ENCODE data around the gene PCARE. TPM values are rescaled to one million over a fixed set of nuclear protein-coding genes. Genes with fewer than 3 reads are reported as not detected.

PCARE gene
- polyA plus RNA-seq, 1 donor from 2014 or later = not detected

GRCh38 chr2:29105375-29105774 is 31.1 kb upstream of the PCARE start:
- Histone ChIP-seq H3K4me3 (ENCODE audit: low read length) (no peak overlapping the region), H3F3A (ENCODE audit: insufficient read depth, low read length, poor library complexity, severe bottlenecking) (no peaks in the 10 kb centered on the region), H3K9ac (ENCODE audit: low read length) (no peak overlapping the region), H3K27me3 (ENCODE audit: insufficient read depth, low read depth, low read length) (no peaks in the 10 kb centered on the region), H2AFZ (ENCODE audit: low read depth, low read length) (no peak overlapping the region), H3K79me2 (replicated peaks; ENCODE audit: insufficient read depth, low read length) (no peaks in the 10 kb centered on the region), H4K20me1 (ENCODE audit: insufficient read depth) (no peaks in the 10 kb centered on the region), H3K9me2 (ENCODE audit: insufficient read depth, low read length) (no peaks in the 10 kb centered on the region), H3K4me2 (ENCODE audit: low read length) (no peak overlapping the region), H3K9me3 (ENCODE audit: low read length) (no peaks in the 10 kb centered on the region), H3K27ac (ENCODE audit: low read length) (no peak overlapping the region), H3K36me3 (ENCODE audit: insufficient read depth, low read length) (no peaks in the 10 kb centered on the region)
- TF ChIP-seq SMC3 (conservative IDR thresholded peaks at IDR 0.05; ENCODE audit: poor library complexity) = no peak
- no peak for TF ChIP-seq POLR2AphosphoS5 (IDR thresholded peaks at IDR 0.05)
- no peak for TF ChIP-seq RAD21 (conservative IDR thresholded peaks at IDR 0.05)
- no peak for TF ChIP-seq EP300 (conservative IDR thresholded peaks at IDR 0.05; ENCODE audit: poor library complexity, severe bottlenecking)
- TF ChIP-seq REST (IDR thresholded peaks at IDR 0.05; ENCODE audit: borderline replicate concordance) = no peak
- TF ChIP-seq TAF1 (IDR thresholded peaks at IDR 0.05; ENCODE audit: low read depth) = no peak
- TF ChIP-seq MXI1 (conservative IDR thresholded peaks at IDR 0.05; ENCODE audit: poor library complexity, severe bottlenecking) = no peak

GRCh38 chr2:29104688-29105087 is 30.4 kb upstream of the PCARE start:
- H3K79me2 ChIP-seq (replicated peaks; ENCODE audit: insufficient read depth, low read length) = no peaks in the 10 kb centered on the region
- TF ChIP-seq CTCF (IDR thresholded peaks at IDR 0.05; ENCODE audit: poor library complexity, severe bottlenecking) (no peak), EP300 (conservative IDR thresholded peaks at IDR 0.05; ENCODE audit: poor library complexity, severe bottlenecking) (no peak), MXI1 (conservative IDR thresholded peaks at IDR 0.05; ENCODE audit: poor library complexity, severe bottlenecking) (no peak), SMC3 (conservative IDR thresholded peaks at IDR 0.05; ENCODE audit: poor library complexity) (no peak), TAF1 (IDR thresholded peaks at IDR 0.05; ENCODE audit: low read depth) (no peak), RAD21 (conservative IDR thresholded peaks at IDR 0.05) (no peak), POLR2AphosphoS5 (IDR thresholded peaks at IDR 0.05) (no peak), EZH2 (IDR thresholded peaks at IDR 0.05; ENCODE audit: borderline replicate concordance, insufficient read depth, low read length, poor library complexity, severe bottlenecking) (no peak), REST (IDR thresholded peaks at IDR 0.05; ENCODE audit: borderline replicate concordance) (no peak)
- H3F3A ChIP-seq (ENCODE audit: insufficient read depth, low read length, poor library complexity, severe bottlenecking) = no peaks in the 10 kb centered on the region
- no peak overlapping the region for H3K9ac ChIP-seq (ENCODE audit: low read length)
- H4K20me1 ChIP-seq (ENCODE audit: insufficient read depth) = no peaks in the 10 kb centered on the region
- H3K36me3 ChIP-seq (ENCODE audit: insufficient read depth, low read length) = no peaks in the 10 kb centered on the region
- no peak overlapping the region for H2AFZ ChIP-seq (ENCODE audit: low read depth, low read length)
- H3K27ac ChIP-seq (ENCODE audit: low read length) = no peak overlapping the region
- H3K9me3 ChIP-seq (ENCODE audit: low read length) = no peaks in the 10 kb centered on the region
- no peaks in the 10 kb centered on the region for H3K27me3 ChIP-seq (ENCODE audit: insufficient read depth, low read depth, low read length)
- no peak overlapping the region for H3K4me2 ChIP-seq (ENCODE audit: low read length)
- H3K4me3 ChIP-seq (ENCODE audit: low read length) = no peak overlapping the region
- no peaks in the 10 kb centered on the region for H3K9me2 ChIP-seq (ENCODE audit: insufficient read depth, low read length)

Data from neural cell (in vitro differentiated cells).